Measurements from ENCODE around the gene C5orf46. TPM values are rescaled to one million over a fixed set of nuclear protein-coding genes. Genes with fewer than 3 reads are reported as not detected.

C5orf46 gene
- polyA plus RNA-seq, 1 donor (not counting 4 experiments of a cell fraction or from before 2014, with no cell fraction given) = 0.75 TPM

- no peak for DNase-seq (ENCODE audit: low read depth, low spot score)
- Histone ChIP-seq H3K4me3 (ENCODE audit: control insufficient read depth in 2 of 3, extremely low read depth in 1 of 3, insufficient read depth in 2 of 3, low read depth in 1 of 3, low read length in 3 of 3) (no peak overlapping the region), H3K9ac (ENCODE audit: control insufficient read depth, extremely low read depth, insufficient read depth, low read length) (no peak overlapping the region), H3K36me3 (ENCODE audit: control insufficient read depth in 2 of 2, extremely low read depth in 1 of 2, insufficient read depth in 2 of 2, low read length in 2 of 2) (no peaks in the 10 kb centered on the region), H2AFZ (ENCODE audit: control insufficient read depth, low read length) (no peak overlapping the region), H3K27me3 (ENCODE audit: control insufficient read depth, extremely low read depth, insufficient read depth, low read length) (peaks cover under 1% of the 10 kb centered on the region), H3K9me1 (ENCODE audit: control insufficient read depth, extremely low read depth, insufficient read depth, low read length) (no peaks in the 10 kb centered on the region), H3K4me1 (ENCODE audit: control insufficient read depth, extremely low read depth, insufficient read depth, low read length) (peaks cover 2% of the 10 kb centered on the region), H3K79me2 (ENCODE audit: control insufficient read depth, insufficient read depth, low read length) (no peaks in the 10 kb centered on the region), H3K9me3 (ENCODE audit: control insufficient read depth, low read depth, low read length) (no peaks in the 10 kb centered on the region), H3K27ac (ENCODE audit: control insufficient read depth, insufficient read depth, low read length) (no peak overlapping the region), H3K4me2 (ENCODE audit: control insufficient read depth, extremely low read depth, insufficient read depth, low read depth, low read length) (no peak overlapping the region), H4K20me1 (ENCODE audit: control insufficient read depth, extremely low read depth, insufficient read depth, low read length) (no peaks in the 10 kb centered on the region)
- TF ChIP-seq EZH2 (IDR thresholded peaks at IDR 0.05; ENCODE audit: low read length) (no peak), CTCF (optimal IDR thresholded peaks at IDR 0.05 in 1 of 3, IDR thresholded peaks at IDR 0.05 in 1 of 3, conservative IDR thresholded peaks at IDR 0.05 in 1 of 3; ENCODE audit: extremely low read depth in 1 of 3, insufficient read depth in 2 of 3, low read length in 3 of 3) (no peak)
- dilution Hi-C loops (cut with MboI; ENCODE audit: extremely low pct_ligation_motif_present, low sequenced_read_pairs) = no loop called here
- FAIRE-seq = no peak
These were observed 23.6 kb downstream of the C5orf46 start for GRCh38 chr5:147882586-147883313.

GRCh38 chr5:147880487-147880886, 25.9 kb downstream of the C5orf46 start:
- H3K4me1 ChIP-seq (ENCODE audit: control insufficient read depth, extremely low read depth, insufficient read depth, low read length) = no peaks in the 10 kb centered on the region
- H2AFZ ChIP-seq (ENCODE audit: control insufficient read depth, low read length) = no peak overlapping the region
- H3K4me2 ChIP-seq (ENCODE audit: control insufficient read depth, extremely low read depth, insufficient read depth, low read depth, low read length) = no peak overlapping the region
- no peak overlapping the region for H3K9ac ChIP-seq (ENCODE audit: control insufficient read depth, extremely low read depth, insufficient read depth, low read length)
- no peaks in the 10 kb centered on the region for H3K79me2 ChIP-seq (ENCODE audit: control insufficient read depth, insufficient read depth, low read length)
- DNase-seq (ENCODE audit: low read depth, low spot score) (no peak), FAIRE-seq (no peak)
- H3K36me3 ChIP-seq (ENCODE audit: control insufficient read depth in 2 of 2, extremely low read depth in 1 of 2, insufficient read depth in 2 of 2, low read length in 2 of 2) = no peaks in the 10 kb centered on the region
- H3K27ac ChIP-seq (ENCODE audit: control insufficient read depth, insufficient read depth, low read length) = no peak overlapping the region
- dilution Hi-C loops (cut with MboI; ENCODE audit: extremely low pct_ligation_motif_present, low sequenced_read_pairs) = no loop called here
- no peaks in the 10 kb centered on the region for H3K9me3 ChIP-seq (ENCODE audit: control insufficient read depth, low read depth, low read length)
- no peak for TF ChIP-seq CTCF (optimal IDR thresholded peaks at IDR 0.05 in 1 of 3, IDR thresholded peaks at IDR 0.05 in 1 of 3, conservative IDR thresholded peaks at IDR 0.05 in 1 of 3; ENCODE audit: extremely low read depth in 1 of 3, insufficient read depth in 2 of 3, low read length in 3 of 3)
- no peak for TF ChIP-seq EZH2 (IDR thresholded peaks at IDR 0.05; ENCODE audit: low read length)
- no peak overlapping the region for H3K4me3 ChIP-seq (ENCODE audit: control insufficient read depth in 2 of 3, extremely low read depth in 1 of 3, insufficient read depth in 2 of 3, low read depth in 1 of 3, low read length in 3 of 3)
- H3K9me1 ChIP-seq (ENCODE audit: control insufficient read depth, extremely low read depth, insufficient read depth, low read length) = no peaks in the 10 kb centered on the region
- no peaks in the 10 kb centered on the region for H4K20me1 ChIP-seq (ENCODE audit: control insufficient read depth, extremely low read depth, insufficient read depth, low read length)
- peaks cover 4% of the 10 kb centered on the region for H3K27me3 ChIP-seq (ENCODE audit: control insufficient read depth, extremely low read depth, insufficient read depth, low read length)

All from keratinocyte (primary cell).